Endothelial cell (in vitro differentiated cells): ENCODE measurements around the gene ADAMTSL1. TPM values are rescaled to one million over a fixed set of nuclear protein-coding genes. Genes with fewer than 3 reads are reported as not detected.

Experiments used
- DNase-seq: peaks from one replicate; pipeline ENCODE4 v3.0.0; 2021; ENCODE audit warnings: low spot score
- H3K27ac Mint-ChIP-seq: one replicate; pipeline ENCODE4 v1.8.0; 2021; ENCODE audit warnings: mixed read lengths, inconsistent platforms; ENCODE audit not compliant: unreplicated experiment
- H3K27me3 Mint-ChIP-seq: one replicate; pipeline ENCODE4 v1.8.0; 2021; ENCODE audit warnings: mild to moderate bottlenecking, moderate library complexity, mixed read lengths, inconsistent platforms; ENCODE audit not compliant: unreplicated experiment
- H3K36me3 Mint-ChIP-seq: one replicate; pipeline ENCODE4 v1.8.0; 2021; ENCODE audit warnings: mild to moderate bottlenecking, low read depth, mixed read lengths, inconsistent platforms; ENCODE audit not compliant: unreplicated experiment
- H3K4me1 Mint-ChIP-seq: one replicate; pipeline ENCODE4 v1.8.0; 2021; ENCODE audit warnings: mild to moderate bottlenecking, mixed read lengths, inconsistent platforms; ENCODE audit not compliant: unreplicated experiment
- H3K4me3 Mint-ChIP-seq: one replicate; pipeline ENCODE4 v1.8.0; 2021; ENCODE audit warnings: mild to moderate bottlenecking, mixed read lengths, inconsistent platforms; ENCODE audit not compliant: unreplicated experiment
- H3K9me3 Mint-ChIP-seq: one replicate; pipeline ENCODE4 v1.8.0; 2021; ENCODE audit warnings: mixed read lengths, inconsistent platforms; ENCODE audit not compliant: unreplicated experiment
- CTCF ChIP-seq: fragments of 200-600 bp; sonication (generic); IDR thresholded peaks from one replicate; pipeline ENCODE4 v1.5.0; 2021; ENCODE audit warnings: antibody characterized with exemption; ENCODE audit not compliant: unreplicated experiment
- total RNA-seq: library from RNA; stranded (reverse); fragmentation: NEBNext Ultra II Directional; extraction: Animal tissue kit (Norgen Biotek cat#: 25700); gene quantifications from one replicate; pipeline ENCODE4 v1.2.1, GENCODE V29; 2021; ENCODE audit not compliant: unreplicated experiment

Gene ADAMTSL1
- total RNA-seq, 1 donor from 2014 or later, result 18.2 TPM

DNA sequence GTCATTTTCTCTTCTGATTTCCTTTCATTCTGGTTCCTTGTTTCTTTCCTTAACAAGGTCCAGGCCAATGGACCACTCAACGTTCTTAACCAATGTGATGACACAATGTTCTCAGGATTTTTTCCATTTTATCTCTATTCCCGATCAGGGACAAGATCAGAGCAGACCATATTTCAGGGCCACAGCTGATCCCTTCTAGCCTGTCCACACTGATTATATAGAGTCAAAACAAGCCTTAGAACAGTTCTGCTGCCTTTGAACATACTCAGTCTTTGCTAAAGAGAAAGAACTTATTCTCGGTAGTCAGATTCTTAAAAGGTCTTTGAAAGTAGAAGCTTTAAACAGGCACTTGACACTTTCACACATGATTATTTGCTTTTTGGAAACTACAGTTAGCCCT, 188.4 kb downstream of the ADAMTSL1 start:
- Mint-ChIP-seq H3K36me3 (no peaks in the 10 kb centered on the region), H3K27me3 (no peaks in the 10 kb centered on the region), H3K27ac (no peak overlapping the region), H3K4me1 (no peaks in the 10 kb centered on the region), H3K4me3 (no peak overlapping the region), H3K9me3 (no peaks in the 10 kb centered on the region)
- no peak for TF ChIP-seq CTCF
- DNase-seq, result no peak

- H3K36me3 Mint-ChIP-seq, result no peaks in the 10 kb centered on the region
- no peak for DNase-seq
These were observed 192.0 kb downstream of the ADAMTSL1 start for GRCh38 chr9:18665947-18666346.

DNA sequence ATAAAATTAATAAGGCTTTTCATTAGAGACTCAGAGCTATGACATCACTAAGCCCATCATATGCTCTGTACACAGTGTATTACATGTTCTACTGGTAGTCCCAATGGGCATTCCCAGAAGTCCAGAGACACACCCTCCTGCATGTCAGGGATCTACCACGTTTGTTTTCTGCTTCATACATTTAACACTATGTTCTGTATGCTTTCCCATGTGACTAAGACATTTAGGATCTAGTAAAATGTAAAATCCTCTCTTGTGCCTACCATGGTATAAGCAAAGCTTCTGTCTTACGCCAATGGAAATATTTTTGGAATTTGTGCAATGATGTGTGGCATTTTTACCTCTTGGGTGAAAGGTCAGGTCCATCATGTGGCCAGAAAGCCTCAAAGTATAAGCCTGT, 192.4 kb downstream of the ADAMTSL1 start:
- TF ChIP-seq CTCF, result no peak
- Mint-ChIP-seq H3K36me3 (no peaks in the 10 kb centered on the region), H3K4me1 (no peaks in the 10 kb centered on the region), H3K4me3 (no peak overlapping the region), H3K27ac (no peak overlapping the region), H3K9me3 (no peaks in the 10 kb centered on the region), H3K27me3 (no peaks in the 10 kb centered on the region)
- DNase-seq, result no peak

More at GRCh38 chr9:18665947-18666346, 192.0 kb downstream of the ADAMTSL1 start:
- no peaks in the 10 kb centered on the region for H3K9me3 Mint-ChIP-seq
- H3K27me3 Mint-ChIP-seq, result no peaks in the 10 kb centered on the region
- no peak for TF ChIP-seq CTCF
- no peak overlapping the region for H3K4me3 Mint-ChIP-seq
- H3K27ac Mint-ChIP-seq, result no peak overlapping the region
- H3K4me1 Mint-ChIP-seq, result no peaks in the 10 kb centered on the region

GRCh38 chr9:18666986-18667772, 193.2 kb downstream of the ADAMTSL1 start:
- H3K9me3 Mint-ChIP-seq, result no peaks in the 10 kb centered on the region
- H3K36me3 Mint-ChIP-seq, result no peaks in the 10 kb centered on the region
- DNase-seq, result no peak
- no peak overlapping the region for H3K27ac Mint-ChIP-seq
- H3K4me1 Mint-ChIP-seq, result no peaks in the 10 kb centered on the region
- H3K4me3 Mint-ChIP-seq, result no peak overlapping the region
- no peak for TF ChIP-seq CTCF
- no peaks in the 10 kb centered on the region for H3K27me3 Mint-ChIP-seq

GRCh38 chr9:18668944-18669343, 195.0 kb downstream of the ADAMTSL1 start:
- no peaks in the 10 kb centered on the region for H3K4me1 Mint-ChIP-seq
- H3K9me3 Mint-ChIP-seq, result no peaks in the 10 kb centered on the region
- H3K36me3 Mint-ChIP-seq, result no peaks in the 10 kb centered on the region
- H3K27ac Mint-ChIP-seq, result no peak overlapping the region
- H3K4me3 Mint-ChIP-seq, result no peak overlapping the region
- TF ChIP-seq CTCF, result no peak
- DNase-seq, result no peak
- H3K27me3 Mint-ChIP-seq, result no peaks in the 10 kb centered on the region
